ENCODE data around the gene ZNF521. TPM values are rescaled to one million over a fixed set of nuclear protein-coding genes. Genes with fewer than 3 reads are reported as not detected.

ZNF521 gene
- total RNA-seq, 2 donors from 2014 or later, result 3.8 to 5.3 TPM

- intact Hi-C loops (cut with DNase I), result no loop called here
- TF ChIP-seq, protein P1, sequence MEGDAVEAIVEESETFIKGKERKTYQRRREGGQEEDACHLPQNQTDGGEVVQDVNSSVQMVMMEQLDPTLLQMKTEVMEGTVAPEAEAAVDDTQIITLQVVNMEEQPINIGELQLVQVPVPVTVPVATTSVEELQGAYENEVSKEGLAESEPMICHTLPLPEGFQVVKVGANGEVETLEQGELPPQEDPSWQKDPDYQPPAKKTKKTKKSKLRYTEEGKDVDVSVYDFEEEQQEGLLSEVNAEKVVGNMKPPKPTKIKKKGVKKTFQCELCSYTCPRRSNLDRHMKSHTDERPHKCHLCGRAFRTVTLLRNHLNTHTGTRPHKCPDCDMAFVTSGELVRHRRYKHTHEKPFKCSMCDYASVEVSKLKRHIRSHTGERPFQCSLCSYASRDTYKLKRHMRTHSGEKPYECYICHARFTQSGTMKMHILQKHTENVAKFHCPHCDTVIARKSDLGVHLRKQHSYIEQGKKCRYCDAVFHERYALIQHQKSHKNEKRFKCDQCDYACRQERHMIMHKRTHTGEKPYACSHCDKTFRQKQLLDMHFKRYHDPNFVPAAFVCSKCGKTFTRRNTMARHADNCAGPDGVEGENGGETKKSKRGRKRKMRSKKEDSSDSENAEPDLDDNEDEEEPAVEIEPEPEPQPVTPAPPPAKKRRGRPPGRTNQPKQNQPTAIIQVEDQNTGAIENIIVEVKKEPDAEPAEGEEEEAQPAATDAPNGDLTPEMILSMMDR (IDR thresholded peaks at IDR 0.05), result no peak
- no peak overlapping the region for H3K9ac ChIP-seq (ENCODE audit: low read depth in 2 of 2, low read length in 2 of 2)
These were observed 38.7 kb downstream of the ZNF521 start for GRCh38 chr18:25313268-25313667.

DNA sequence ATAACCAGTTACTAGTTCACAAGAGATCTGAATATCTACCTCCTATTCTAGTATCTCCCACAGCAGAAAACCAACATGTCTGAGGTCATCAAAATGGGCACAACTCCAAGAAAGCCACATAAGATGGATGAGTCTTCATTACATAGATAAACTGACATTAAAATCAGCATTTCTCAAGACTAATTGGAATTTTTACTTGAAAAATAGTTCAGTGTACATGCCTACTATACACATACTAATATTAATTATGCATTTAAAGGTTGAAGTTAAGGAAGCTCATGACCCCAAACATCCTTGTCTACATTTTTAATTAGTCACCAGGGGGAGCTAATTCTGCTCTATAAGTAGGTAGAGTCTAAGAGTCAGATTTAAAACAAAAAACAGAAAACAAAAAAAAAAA, 41.9 kb downstream of the ZNF521 start:
- Histone ChIP-seq H3K27me3 (no peaks in the 10 kb centered on the region), H3K27ac (no peak overlapping the region), H3K36me3 (no peaks in the 10 kb centered on the region), H3K4me3 (no peak overlapping the region), H3K9ac (ENCODE audit: low read depth in 2 of 2, low read length in 2 of 2) (no peak overlapping the region), H3K4me1 (no peaks in the 10 kb centered on the region), H3K9me3 (no peaks in the 10 kb centered on the region)
- DNase-seq, result no peak
- TF ChIP-seq, protein P1 (IDR thresholded peaks at IDR 0.05), result no peak
- intact Hi-C loops (cut with DNase I), result no loop called here

More at GRCh38 chr18:25313268-25313667, 38.7 kb downstream of the ZNF521 start:
- H3K27me3 ChIP-seq, result no peaks in the 10 kb centered on the region
- no peaks in the 10 kb centered on the region for H3K4me1 ChIP-seq
- no peaks in the 10 kb centered on the region for H3K9me3 ChIP-seq
- H3K27ac ChIP-seq, result no peak overlapping the region
- no peak overlapping the region for H3K4me3 ChIP-seq
- no peaks in the 10 kb centered on the region for H3K36me3 ChIP-seq
- DNase-seq, result no peak

DNA sequence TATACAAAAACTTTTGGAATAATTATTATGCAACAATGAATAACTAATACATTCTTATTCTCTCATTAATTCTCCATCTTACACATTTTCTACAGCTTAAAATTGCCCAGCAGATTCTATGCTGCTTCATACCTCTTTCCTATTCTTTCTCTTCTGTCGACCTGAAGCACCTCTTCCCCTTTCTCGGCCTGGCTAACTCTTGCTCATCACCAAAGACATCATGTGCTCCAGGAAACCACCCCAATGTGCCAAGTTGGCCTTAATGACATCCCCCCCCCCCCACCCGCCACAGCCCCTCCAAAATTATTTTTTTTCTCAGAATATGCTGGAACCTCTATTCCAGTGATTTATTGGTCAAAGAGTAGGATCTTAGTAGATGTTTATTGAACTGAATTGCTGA, 43.6 kb downstream of the ZNF521 start:
- Histone ChIP-seq H3K27me3 (no peaks in the 10 kb centered on the region), H3K27ac (no peak overlapping the region), H3K4me1 (no peaks in the 10 kb centered on the region), H3K36me3 (no peaks in the 10 kb centered on the region), H3K9ac (ENCODE audit: low read depth in 2 of 2, low read length in 2 of 2) (no peak overlapping the region), H3K4me3 (no peak overlapping the region), H3K9me3 (no peaks in the 10 kb centered on the region)
- no peak for DNase-seq
- intact Hi-C loops (cut with DNase I), result no loop called here
- TF ChIP-seq, protein P1 (IDR thresholded peaks at IDR 0.05), result no peak

DNA sequence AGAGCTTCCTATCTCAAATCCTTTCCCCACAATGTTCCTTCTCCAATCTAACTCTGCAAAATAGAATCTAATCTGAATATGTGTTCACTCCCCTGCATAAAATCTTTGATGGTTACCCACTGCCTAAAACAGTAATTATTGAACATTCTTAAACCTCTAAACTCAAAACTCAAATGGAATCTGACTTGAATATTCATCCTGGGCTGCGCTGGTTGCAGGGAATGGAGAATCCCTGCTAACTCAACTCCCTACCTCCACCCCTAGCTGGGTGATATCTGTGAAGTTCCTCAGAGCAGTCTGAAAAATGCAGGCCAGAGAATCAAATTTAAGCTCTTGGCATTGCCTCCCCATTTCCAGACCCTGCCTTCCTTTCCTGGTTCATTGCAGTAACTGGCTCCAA, 44.8 kb downstream of the ZNF521 start:
- TF ChIP-seq, protein P1 (IDR thresholded peaks at IDR 0.05), result no peak
- intact Hi-C loops (cut with DNase I), result no loop called here
- DNase-seq, result no peak

DNA sequence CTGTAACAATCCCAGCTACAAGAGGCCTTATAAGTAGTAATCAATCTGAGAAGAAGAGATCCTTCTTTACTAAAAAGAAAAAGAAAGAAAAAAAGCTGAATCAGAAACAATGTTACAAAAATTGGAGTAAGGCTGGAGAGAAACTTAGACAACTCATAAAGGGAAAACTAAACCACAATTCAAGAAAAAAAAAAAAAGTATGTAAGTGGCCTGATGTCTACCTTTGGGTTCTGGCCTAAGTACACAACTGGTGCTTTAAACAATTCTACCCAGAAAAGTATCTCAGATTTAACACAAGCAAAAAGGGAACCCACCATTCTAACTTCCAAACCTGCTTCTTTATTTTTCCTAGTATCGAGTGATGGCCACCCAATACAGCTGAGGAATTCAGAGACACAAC, 45.3 kb downstream of the ZNF521 start:
- TF ChIP-seq, protein P1 (IDR thresholded peaks at IDR 0.05), result no peak
- Histone ChIP-seq H3K27ac (no peak overlapping the region), H3K4me1 (no peaks in the 10 kb centered on the region), H3K27me3 (no peaks in the 10 kb centered on the region), H3K9ac (ENCODE audit: low read depth in 2 of 2, low read length in 2 of 2) (no peak overlapping the region), H3K9me3 (no peaks in the 10 kb centered on the region), H3K36me3 (no peaks in the 10 kb centered on the region), H3K4me3 (no peak overlapping the region)
- DNase-seq, result no peak
- intact Hi-C loops (cut with DNase I), result no loop called here

More for the DNA sequence above, 44.8 kb downstream of the ZNF521 start:
- Histone ChIP-seq H3K9me3 (no peaks in the 10 kb centered on the region), H3K9ac (ENCODE audit: low read depth in 2 of 2, low read length in 2 of 2) (no peak overlapping the region), H3K27me3 (no peaks in the 10 kb centered on the region), H3K27ac (no peak overlapping the region), H3K4me1 (no peaks in the 10 kb centered on the region), H3K4me3 (no peak overlapping the region), H3K36me3 (no peaks in the 10 kb centered on the region)

- H3K36me3 ChIP-seq, result no peaks in the 10 kb centered on the region
- TF ChIP-seq, protein P1 (IDR thresholded peaks at IDR 0.05), result no peak
- intact Hi-C loops (cut with DNase I), result no loop called here
- no peak for DNase-seq
- no peak overlapping the region for H3K27ac ChIP-seq
- no peak overlapping the region for H3K4me3 ChIP-seq
- H3K9me3 ChIP-seq, result no peaks in the 10 kb centered on the region
- no peak overlapping the region for H3K9ac ChIP-seq (ENCODE audit: low read depth in 2 of 2, low read length in 2 of 2)
- no peaks in the 10 kb centered on the region for H3K4me1 ChIP-seq
- H3K27me3 ChIP-seq, result no peaks in the 10 kb centered on the region
These were observed 46.4 kb downstream of the ZNF521 start for GRCh38 chr18:25305584-25305983.

All from colonic mucosa (tissue), 4 donors.